OCI-LY1 (cell line): ENCODE data around the gene CDH23.

ENCODE experiments used
- EZH2 ChIP-seq: fragments of 200-600 bp; sonication (generic), shearing (Covaris generic); IDR thresholded peaks from 2 replicates; pipeline ENCODE4 v1.8.0; 2017; ENCODE audit warnings: borderline replicate concordance, mixed run types, mild to moderate bottlenecking, antibody characterized with exemption, low read length, moderate library complexity, mixed read lengths
- TF ChIP-seq, protein P1 (sequence below): fragments of 200-600 bp; sonication (generic), shearing (Covaris generic); IDR thresholded peaks from 2 replicates; pipeline ENCODE4 v1.5.1; 2017; ENCODE audit warnings: mild to moderate bottlenecking, antibody characterized with exemption, low read length, moderate library complexity, mixed read lengths

DNA sequence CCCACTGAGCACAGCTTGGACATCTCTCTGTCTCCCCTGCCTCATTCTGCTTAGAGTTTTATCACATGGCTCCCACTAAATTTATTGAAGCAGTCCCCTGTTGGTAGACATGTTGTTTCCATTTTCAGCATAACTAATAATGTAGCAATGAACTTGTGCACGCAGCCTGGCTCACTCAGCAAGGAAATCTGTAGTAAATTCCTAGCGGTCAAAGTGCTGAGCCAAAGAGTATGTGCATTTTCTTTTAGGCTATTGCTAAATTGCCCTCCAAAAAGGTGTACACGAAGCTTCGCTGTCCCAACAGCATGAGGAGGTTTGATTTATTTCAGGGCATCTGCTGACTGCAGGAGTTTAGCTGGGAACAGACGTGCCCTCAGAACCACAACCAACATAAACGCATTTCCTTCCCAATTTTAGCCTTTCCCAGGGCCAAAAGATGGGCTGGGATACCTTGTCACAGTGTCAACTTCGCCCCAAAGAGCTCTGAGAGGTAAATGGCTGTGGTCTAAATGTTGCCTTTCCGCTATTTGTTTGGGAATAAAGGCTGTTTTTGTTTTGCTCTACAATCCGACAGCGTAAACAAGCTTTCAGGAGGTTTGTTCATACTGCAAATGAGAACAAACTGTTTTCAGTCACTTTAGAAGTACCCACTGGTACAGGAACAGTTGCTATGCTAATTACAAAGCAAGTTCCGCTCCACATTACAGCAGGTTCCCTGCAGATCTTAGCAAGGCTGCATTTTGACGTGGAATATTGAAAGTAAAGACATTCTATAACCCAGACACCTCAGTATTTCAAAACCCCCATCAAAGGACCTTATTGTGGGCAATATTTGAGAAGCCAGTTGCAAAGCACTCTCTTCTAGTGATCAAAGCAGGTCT, 359.8 kb downstream of the CDH23 start:
- TF ChIP-seq, protein P1, sequence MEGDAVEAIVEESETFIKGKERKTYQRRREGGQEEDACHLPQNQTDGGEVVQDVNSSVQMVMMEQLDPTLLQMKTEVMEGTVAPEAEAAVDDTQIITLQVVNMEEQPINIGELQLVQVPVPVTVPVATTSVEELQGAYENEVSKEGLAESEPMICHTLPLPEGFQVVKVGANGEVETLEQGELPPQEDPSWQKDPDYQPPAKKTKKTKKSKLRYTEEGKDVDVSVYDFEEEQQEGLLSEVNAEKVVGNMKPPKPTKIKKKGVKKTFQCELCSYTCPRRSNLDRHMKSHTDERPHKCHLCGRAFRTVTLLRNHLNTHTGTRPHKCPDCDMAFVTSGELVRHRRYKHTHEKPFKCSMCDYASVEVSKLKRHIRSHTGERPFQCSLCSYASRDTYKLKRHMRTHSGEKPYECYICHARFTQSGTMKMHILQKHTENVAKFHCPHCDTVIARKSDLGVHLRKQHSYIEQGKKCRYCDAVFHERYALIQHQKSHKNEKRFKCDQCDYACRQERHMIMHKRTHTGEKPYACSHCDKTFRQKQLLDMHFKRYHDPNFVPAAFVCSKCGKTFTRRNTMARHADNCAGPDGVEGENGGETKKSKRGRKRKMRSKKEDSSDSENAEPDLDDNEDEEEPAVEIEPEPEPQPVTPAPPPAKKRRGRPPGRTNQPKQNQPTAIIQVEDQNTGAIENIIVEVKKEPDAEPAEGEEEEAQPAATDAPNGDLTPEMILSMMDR, result no peak
- no peak for TF ChIP-seq EZH2
